Activated CD4-positive, alpha-beta T cell treated with anti-CD3 and anti-CD28 coated beads, Interleukin-2, amount 50 U/mL, for 16 hours (primary cell): ENCODE measurements around the gene TAF15.

Experiments
- DNase-seq: peaks from one replicate; pipeline ENCODE4 v3.0.0-alpha.2; 2020

Gene TAF15

DNA sequence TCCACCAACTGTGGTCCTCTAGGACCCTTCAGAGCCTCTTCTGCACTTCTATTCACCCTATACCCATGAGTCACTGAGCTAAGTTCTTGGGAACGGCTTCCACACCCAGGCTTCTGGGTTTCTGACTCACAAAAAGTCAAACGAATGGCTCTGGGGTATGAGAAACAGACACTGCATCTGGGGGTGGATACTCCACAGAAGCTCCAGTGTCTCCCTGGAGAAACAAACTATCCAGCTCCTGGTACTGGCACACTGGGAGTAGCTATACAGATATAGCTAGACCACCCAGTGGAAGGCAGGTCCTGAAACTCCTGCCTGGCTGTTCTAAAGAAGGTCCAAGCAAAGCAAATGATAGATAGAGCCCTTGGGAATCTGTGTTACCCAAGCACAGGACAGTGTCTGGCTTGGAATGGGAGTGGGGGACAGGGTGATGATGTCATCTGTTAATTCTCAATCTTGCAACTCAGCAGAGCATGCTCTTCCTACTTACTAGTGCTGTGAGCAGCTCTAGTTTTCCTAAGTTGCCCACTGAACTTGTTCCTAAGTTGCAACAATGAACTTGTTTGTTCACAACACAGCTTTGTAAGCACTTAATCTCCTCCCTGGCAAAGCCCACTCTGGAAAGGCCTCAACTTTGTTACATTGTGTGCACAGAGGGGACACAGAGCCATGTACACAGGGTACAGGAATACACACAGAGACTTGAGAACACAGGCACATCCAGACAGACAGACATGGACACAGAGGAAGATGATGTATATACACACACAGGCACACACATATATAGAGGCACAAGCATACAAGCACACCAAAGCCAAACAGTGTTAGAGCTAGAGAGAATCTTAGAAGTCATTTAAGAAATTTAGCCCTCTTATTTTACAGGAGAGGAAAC, 20.6 kb upstream of the TAF15 start:
- DNase-seq = no peak

DNA sequence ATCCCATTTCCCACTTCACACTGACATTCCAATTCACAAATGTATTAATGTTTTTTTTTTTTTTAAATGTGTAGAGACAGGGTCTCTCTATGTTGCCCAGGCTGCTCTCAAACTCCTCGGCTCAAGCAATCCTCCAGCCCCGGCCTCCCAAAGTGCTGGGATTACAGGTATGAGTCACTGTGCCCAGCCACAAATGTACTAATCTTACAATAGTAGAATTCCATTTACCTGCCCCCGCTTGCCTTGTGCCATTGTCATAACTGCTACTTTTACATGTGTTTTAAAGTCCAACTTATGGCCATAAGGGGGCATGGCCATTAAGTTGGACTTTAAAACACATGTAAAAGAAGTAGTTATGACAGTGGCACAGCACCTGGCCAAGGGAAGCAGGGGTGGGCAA, 18.4 kb upstream of the TAF15 start:
- no peak for DNase-seq

DNA sequence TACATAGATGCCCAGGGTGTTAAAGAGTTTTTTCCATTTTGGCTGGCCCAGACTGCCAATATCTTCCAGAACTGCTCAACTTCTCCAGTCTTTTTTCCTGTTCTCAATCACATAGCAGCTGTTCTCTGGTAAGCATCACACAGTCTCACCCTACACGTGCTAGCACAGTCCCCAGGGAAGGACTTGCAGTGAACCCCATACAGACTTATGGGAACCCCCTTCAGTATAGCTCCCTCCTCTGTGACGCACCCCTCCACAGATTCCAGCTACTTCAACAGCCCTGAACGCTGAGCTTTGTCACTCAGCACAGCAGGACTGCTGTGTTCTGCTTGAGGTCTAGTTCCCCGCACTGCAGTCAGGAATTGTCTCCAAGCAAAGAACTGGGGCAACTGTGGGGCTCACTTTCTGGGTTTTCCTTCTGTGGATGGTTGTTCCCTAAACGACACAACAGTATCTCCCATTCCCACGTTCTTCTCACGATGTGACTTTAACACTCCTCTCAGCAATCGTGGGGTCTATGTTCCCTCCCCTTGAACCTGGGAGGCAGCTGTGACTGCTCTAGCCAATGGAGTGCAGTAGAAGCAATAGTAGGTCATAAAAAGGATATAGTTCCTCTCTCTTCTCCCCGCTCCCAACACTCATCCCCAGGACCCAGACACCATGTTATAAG, 17.5 kb upstream of the TAF15 start:
- DNase-seq = no peak

DNA sequence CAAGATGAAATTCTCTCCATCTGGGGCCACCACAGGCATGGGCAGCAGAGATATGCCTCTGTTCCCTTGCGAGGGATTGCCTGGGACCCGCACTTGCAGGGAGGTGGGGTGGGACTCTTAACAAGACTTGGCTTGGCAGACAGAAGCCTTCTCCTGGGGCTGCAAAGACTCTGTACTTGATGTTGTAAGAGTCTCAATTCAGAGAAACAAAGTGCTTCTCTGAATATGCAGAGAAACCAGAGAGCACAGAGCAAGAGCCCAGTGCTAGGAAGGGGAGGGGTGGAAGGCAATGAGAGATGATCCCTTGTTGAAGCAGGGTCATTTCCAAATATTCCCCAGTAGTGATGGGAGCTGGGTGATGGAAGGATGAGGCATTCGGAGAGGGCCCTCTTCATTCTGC, 16.0 kb upstream of the TAF15 start:
- no peak for DNase-seq

DNA sequence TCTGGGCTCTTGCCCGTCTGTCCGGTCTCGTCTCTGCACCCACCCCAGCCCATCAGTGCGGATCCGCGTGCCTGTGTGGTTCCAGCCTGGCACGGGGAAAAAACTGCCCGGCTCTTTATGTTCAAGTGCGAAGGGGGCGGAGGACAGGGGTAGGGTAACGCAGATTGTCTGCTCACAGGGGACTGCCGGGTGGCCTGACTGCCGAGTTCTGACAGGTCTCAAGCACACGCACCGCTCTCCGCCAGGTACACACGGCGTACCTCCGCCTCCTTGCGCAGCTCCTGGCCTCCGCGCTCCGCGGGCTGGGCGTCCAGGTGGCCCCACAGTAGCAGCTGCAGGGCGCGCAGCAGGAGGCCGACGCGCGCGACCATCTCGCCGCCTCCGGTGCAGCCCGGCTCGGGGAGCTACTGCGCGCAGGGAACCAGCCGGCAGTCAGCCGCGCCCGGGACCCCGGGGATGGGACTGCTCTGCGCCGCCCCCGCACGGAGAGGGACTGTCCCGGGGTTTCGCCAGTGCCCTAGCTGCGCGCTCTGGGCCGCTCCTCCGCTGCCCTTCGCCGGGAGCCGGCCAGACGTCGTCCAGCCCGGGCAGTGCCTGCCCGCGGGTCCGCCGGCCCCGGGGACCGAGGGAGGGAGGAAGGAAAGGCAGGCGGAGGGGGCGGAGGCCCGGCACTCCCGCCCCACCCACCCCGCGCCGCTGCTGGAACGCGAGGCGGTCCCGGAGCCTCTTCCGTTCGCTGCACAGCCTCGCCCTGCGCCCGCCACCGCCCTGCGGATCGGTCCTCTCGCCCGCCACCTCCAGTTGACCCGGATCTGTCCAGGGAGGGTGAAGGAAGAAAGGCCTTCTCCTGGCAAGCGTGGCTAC, 14.0 kb upstream of the TAF15 start, which contains the start of gene MMP28:
Gene MMP28, minus strand, starts transcription at position 635 of the 864 bp plus-strand sequence. Its CDS starts 264 bp downstream, at position 371.
- DNase-seq = peak; percentile 5

DNA sequence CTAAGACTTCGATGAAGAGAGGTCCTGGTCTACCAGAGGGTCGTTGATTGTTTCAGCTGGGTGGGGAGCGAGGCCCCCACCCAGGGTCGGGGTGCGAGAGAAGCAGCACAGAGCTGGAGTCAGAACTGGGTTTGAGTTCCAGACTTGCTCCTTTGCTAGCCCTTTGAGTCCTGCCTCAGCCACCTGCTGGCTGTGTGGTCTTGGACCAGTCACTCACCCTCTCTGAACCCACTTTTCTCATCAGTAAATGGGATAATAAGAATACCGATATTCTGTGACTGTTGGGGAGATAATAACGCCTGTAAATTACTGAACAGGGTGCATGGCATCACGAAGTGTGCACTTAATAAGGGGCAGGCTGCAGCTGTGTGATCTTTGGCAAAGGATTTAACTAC, 13.4 kb upstream of the TAF15 start:
- no peak for DNase-seq

DNA sequence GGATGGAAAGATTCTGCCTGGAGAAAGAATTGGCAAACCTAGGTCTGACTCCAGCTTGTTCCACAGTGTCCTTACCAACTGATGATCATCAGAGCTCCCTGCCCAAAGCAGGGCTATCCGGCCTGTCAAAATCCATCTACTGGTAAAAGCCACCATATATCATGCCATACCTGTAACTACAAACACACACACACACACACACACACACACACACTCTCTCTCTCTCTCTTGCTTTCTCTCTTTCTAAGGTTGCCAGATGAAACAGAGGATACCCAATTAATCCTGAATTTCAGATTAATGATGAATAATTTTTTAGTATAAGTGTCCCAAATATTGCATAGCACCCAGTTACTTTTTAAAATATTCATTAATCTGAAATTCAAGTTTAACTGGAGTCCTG, 12.3 kb upstream of the TAF15 start:
- DNase-seq = no peak

DNA sequence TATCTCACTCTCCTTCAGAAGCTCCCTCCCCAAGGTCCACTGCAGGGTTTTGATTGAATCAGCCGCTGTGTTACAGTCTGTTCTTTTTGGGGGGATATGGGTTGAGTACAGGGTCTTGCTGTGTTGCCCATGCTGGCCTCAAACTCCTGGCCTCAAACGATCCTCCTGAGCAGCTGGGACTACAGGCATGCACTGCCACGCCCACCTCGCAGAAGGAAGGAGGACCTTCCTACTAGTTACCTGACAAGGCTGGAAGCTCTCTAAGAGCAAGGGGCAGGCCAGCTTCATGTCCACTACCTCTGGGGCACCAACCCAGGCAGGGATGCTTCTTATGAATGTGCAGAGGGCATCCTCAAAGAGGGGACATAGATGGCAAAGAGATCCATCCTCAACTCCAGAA, 11.9 kb upstream of the TAF15 start:
- DNase-seq = no peak

DNA sequence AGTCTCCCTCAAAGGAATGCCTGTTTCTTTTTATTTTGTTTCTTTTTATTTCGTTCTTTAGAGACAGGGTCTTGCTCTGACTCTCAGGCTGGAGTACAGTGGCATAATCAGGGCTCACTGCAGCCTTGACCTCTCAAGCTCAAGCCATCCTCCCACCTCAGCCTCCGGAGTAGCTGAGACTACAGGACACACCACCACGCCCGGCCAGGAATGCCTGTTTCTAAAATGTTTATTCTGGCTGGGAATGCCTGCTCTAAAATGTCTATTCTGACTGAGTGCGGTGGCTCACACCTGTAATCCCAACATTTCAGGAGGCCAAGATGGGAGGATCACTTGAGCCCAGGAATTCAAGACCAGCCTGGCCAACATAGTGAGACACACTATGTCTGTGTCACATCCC, 11.4 kb upstream of the TAF15 start:
- no peak for DNase-seq

DNA sequence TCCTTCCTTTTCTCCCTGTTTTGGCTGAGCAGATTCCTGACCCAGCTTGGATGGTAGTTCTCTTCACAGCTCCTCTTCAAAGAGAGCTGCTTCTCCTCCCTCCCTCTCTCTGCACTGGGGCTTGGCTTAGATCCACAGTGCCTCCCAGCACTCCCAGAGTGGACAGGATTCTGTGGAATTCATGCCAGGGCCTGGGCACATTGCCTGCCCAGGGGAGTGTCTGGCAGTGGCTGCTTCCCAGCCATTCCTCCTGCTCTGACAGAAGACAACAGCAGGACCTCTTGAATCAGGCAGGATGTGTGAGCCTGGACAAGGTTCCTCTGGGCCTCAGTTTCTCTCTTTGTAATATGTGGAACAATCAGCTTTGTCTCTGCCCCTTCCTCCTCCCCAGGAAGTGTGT, 9.3 kb upstream of the TAF15 start:
- DNase-seq = no peak

DNA sequence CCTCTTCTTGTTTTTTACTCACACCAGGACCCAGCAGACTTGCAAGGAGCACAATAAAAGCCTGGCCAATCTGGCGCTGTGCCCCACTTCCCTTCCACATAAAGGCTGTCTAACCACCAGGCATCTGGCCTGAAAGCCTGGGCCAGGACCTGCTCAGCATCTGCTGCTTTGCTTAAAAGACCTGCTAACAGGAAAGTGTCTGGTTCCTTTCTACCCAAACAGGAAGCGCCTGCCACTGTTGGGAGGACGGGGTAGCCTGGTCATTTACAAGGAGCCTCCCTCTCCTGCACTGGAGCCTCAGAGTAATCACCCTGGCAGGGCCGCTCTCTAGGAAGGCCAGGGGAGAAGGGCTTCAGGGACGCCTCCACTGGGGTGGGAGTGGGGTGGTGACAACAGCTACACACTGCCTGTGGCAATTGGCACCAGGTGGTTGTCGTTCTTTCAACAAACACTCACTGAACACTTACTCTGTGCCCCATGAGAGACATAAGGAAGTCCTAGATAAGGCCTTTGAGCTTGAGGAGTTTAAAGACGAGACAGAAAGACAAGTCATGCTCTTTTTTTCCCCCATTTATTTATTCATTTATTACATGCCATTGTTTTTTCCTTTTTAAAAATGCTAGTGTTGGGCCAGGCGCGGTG, 7.6 kb upstream of the TAF15 start:
- DNase-seq = peak; percentile 2

DNA sequence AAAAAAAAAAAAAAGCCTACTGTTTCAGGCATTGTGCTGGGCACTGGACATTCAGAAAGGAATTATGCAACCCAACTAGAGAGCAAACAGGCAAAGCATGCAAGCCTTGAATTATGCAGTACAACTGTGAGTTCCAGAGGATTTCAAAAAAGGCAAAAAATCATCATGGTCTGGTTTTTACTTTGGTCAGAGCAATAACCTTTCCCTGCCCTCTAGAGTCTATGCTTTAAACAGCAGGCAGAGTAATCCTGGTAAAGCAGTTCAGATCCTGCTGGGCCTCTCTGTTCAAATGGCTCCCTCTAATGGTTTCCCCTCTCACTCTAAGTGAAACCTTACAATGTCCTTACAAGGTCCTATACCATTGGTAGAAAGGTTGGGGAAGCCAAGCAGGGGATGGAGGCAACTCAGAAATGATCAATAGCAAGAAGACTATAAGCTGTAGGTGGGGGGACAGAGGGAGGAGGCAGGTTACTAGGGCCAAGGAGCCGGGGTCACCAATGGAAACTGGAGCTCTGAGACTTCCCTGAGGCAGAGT, 4.6 kb upstream of the TAF15 start:
- peak; percentile 86 for DNase-seq

DNA sequence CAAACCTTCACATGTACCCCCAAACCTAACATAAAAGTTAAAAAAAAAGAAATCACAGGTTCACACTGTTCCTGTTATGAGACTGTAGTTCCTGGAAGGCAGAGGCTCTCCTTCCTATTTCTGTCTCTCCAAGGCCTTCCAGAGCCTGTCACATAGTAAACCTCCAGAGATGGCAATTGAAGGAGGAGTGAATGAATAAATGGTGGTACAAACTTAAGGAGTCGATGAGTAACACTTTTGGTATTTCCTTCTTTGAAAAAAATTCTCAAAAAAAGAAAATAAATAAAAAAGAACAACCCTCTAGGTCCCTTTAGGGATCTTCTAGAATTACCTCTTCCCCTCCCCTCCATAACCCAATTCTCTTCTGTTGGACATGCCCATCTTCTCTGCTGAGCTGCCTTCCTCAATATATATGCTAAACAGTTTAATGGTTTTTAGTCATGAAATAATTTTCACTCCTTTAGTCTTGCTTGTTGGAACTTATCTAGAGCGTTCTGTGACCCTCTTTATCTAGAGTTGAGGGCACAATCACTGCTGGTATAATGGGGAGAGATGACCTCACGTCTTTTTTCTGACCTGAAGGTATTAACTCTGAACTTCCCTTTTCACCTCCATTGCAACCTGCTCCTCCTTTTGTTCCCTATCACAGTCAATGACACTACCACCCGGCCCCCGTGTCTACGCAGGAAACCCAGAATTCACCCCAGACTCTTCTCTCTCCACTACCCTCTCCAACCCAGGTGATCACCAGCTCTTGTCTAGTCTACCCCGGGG, 1.7 kb upstream of the TAF15 start:
- no peak for DNase-seq

DNA sequence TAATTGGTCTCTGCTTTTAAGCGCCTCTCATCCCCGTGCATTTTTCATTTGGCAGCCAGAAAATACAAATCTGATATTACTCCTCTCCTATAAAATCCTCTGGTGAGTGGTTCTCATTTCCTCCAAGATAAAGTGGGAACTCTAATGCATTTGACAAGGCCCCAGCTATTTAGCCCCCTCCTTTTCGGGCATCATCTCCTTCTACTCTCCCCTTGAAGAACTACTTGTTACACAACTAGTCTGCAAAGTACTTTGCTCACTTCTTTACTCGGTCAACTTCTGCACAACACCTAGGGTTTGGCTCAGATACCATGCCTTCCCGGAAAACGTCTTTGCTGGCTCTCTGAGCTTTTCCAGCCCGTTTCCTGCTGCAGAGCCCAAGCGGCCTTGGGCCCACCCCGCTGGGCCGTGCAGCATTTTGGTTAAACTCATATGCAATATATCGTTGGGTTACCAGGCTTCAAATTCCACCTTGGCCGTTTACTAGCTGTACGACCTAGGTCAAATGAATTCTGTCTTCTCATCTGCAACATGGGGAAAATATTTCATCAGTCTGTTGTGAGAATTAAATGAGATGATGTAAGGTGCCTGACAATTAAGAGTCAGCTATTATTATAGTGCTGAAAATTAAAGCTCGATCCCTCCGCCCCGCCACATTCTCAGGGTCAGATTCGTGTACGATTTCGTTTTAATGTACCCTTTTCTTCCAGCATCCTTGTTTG, 883 bp upstream of the TAF15 start:
- no peak for DNase-seq

DNA sequence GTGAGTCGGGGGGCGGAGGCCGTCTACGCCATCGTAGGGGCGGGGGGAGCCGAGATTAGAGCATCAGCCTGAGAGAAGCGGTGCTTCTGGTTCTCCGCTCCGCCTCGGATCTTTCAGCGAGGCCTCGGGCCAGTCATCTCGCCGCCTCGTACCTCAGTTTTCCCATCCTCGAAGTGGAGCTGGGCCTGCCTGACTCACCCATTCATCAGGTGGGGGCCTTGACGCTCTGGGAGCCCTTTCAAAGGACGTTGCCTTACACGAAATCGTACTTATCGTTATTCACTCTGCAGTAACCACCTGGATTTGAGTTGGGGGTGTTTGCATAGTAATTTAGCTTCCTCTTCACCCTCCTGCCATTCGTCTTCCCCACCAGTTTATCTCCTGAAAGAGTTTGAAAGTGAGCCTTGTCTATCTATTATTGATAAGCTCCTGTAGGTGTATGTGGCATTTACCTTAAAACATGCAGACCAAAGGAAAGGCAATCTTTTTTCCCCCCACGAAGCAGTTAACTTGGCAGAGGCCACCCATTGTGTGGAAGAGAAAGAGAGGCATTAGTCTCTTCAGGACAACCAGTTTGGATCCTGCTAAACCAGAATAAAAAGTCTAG, 674 bp downstream of the TAF15 start:
- no peak for DNase-seq

DNA sequence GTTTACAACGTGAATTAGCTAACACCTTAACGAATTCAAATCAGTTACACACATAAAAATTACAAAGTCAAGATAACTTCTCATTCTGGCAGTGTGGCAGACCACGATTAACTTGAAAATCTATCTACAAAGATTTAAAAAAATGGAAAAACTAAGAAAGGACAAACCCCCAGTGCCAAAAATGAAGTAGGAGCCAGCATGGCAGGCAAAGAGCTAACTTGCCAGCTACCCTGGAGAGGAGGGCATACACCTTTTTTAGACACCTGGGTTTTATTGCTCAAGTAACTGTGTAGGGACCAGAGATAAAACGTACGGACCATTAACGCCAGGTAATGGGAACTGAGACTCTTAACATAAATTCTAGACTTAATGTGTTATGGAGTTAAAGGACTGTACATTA, 2.5 kb downstream of the TAF15 start:
- DNase-seq = no peak

DNA sequence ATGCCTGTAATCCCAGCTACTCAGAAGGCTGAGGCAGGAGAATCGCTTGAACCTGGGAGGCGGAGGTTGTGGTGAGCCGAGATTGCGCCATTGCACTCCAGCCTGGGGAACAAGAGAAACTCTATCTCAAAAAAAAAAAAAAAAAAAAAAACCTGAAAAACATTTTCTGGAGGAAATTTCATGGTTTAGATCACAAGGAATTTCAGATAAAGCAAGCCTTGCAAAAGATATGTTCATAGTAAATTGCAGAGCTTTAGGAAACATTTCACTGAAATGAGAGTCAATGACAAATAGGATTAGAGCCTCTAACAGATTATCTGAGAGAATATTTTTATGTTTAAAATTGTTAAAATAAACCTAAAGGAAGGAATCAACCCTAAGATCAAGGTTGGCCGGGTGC, 3.2 kb downstream of the TAF15 start:
- DNase-seq = no peak

DNA sequence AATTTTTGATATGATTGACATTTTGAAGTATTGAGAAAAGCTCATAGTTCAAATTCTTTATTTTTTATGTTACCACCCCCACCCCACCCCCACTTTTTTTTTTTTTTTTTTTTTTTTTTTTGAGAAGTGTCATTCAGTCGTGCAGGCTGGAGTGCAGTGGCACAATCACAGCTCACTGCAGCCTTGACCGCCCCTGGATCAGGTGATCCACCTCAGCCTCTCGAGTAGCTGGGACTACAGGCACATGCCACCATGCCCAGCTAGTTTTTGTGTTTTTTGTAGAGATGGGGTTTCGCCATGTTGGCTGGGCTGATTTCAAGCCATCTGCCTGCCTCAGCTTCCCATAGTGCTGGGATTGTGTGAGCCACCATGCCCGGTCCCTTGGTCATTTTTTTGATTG, 7.4 kb downstream of the TAF15 start:
- DNase-seq = no peak

DNA sequence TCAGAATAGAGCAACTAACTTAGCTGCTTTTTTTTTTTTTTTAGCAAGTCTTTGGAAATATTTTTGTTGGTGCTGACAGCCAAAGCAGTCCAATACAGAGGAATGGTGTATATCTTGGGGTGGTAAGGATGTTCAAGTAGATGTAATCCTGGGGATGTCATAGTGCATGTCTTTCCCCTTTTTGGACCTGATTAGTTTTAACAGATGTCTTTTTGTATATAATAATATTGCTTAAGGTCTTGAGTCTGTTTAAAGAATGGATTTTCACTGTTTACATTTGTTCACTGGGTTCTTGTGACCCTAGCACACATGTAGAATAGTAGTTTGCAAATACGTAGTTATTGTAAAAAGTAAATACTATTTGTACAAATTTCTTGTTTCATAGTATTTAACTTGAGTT, 7.9 kb downstream of the TAF15 start:
- DNase-seq = no peak

DNA sequence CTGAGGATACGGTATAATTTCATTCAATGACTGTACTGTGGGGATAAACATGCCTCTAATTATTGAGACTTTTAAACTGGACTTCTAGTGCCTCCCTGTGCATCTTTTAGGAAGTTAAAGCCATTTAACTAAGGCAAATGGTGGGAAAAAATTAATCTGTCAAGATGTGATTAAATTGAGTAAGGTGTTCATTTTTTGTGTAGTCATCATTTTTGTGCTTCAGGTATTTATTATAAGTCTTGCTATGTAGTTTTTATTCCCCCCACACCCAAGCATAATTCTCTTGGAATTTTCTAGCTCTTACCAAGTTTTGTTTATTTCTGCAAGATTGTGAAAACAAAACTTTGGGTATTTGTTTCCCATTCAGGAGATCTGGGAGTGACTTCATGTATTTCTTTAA, 10.2 kb downstream of the TAF15 start:
- DNase-seq = no peak

DNA sequence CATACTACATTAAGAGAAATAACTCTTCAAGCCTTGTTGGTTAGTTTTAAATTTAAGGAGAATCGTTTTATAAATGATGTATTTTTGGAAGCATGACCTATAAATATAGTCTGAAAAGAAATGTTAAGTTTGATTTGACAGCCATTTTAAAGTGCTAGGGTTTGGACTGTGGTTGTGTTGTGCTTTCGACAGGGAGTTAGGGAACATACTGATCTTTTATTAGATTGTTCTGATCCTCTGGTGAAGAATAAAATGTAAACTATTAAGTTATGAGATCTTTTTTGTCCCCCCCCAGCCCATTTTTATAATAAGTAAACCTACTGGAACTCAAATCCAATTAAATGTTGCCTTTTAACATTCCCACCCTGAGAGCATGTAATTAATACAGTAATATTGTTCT, 12.0 kb downstream of the TAF15 start:
- no peak for DNase-seq
